SK-N-SH treated with all-trans-retinoic acid at 6 μM for 48 hours (cell line): Measurements from ENCODE around the gene PDE4B.

ENCODE experiments used
- ATAC-seq: fragments of 200-7000 bp; cut with Tn5 transposase; 3 replicates; pipeline ENCODE4 v1.9.1; 2020; ENCODE audit warnings: mild to moderate bottlenecking, moderate library complexity
- ARNTL ChIP-seq: fragments of 450-650 bp; formaldehyde crosslinking; IDR thresholded peaks from 2 replicates; pipeline ENCODE4 v1.5.0; 2020; ENCODE audit warnings: low read depth, mild to moderate bottlenecking, moderate library complexity, borderline replicate concordance
- BACH2 ChIP-seq: fragments of 250-450 bp; sonication (Bioruptor Pico); IDR thresholded peaks from 2 replicates; pipeline ENCODE4 v1.9.0; 2021; ENCODE audit warnings: mild to moderate bottlenecking, borderline replicate concordance
- CSDC2 ChIP-seq: fragments of 250-450 bp; sonication (Bioruptor Pico); IDR thresholded peaks from 2 replicates; pipeline ENCODE4 v1.5.0; 2020; ENCODE audit warnings: mild to moderate bottlenecking, moderate library complexity
- ESRRG ChIP-seq: fragments of 250-450 bp; sonication (Bioruptor Pico); IDR thresholded peaks from 2 replicates; pipeline ENCODE4 v1.6.1; 2021; ENCODE audit warnings: mild to moderate bottlenecking
- GLIS3 ChIP-seq: fragments of 250-450 bp; sonication (Bioruptor Pico); IDR thresholded peaks from 2 replicates; pipeline ENCODE4 v1.5.0; 2020; ENCODE audit warnings: mild to moderate bottlenecking, moderate library complexity
- ISL1 ChIP-seq: fragments of 250-450 bp; sonication (Bioruptor Pico); IDR thresholded peaks from 2 replicates; pipeline ENCODE4 v2.1.2; 2022; ENCODE audit warnings: mild to moderate bottlenecking, moderate library complexity
- OSR1 ChIP-seq: fragments of 250-450 bp; sonication (Bioruptor Pico); IDR thresholded peaks from 2 replicates; pipeline ENCODE4 v1.8.0; 2022; ENCODE audit warnings: moderate library complexity, mild to moderate bottlenecking, inconsistent platforms
- PATZ1 ChIP-seq: fragments of 250-450 bp; sonication (Bioruptor Pico); IDR thresholded peaks from 2 replicates; pipeline ENCODE4 v1.8.0; 2020; ENCODE audit warnings: mild to moderate bottlenecking, moderate library complexity, borderline replicate concordance
- POU6F1 ChIP-seq: fragments of 250-450 bp; sonication (Bioruptor Pico); IDR thresholded peaks from 2 replicates; pipeline ENCODE4 v1.8.0; 2021; ENCODE audit warnings: low read depth, mild to moderate bottlenecking, moderate library complexity, borderline replicate concordance
- PPARA ChIP-seq: fragments of 250-450 bp; sonication (Bioruptor Pico); IDR thresholded peaks from 2 replicates; pipeline ENCODE4 v1.5.0; 2020; ENCODE audit warnings: mild to moderate bottlenecking, borderline replicate concordance
- RARB ChIP-seq: fragments of 250-450 bp; sonication (Bioruptor Pico); IDR thresholded peaks from 2 replicates; pipeline ENCODE4 v1.8.0; 2021; ENCODE audit warnings: mild to moderate bottlenecking, moderate library complexity
- SNAI2 ChIP-seq: fragments of 250-450 bp; sonication (Bioruptor Pico); IDR thresholded peaks from 2 replicates; pipeline ENCODE4 v1.5.0; 2020; ENCODE audit warnings: mild to moderate bottlenecking, moderate library complexity
- TCF4 ChIP-seq: fragments of 250-450 bp; sonication (Bioruptor Pico); IDR thresholded peaks from 2 replicates; pipeline ENCODE4 v1.8.0; 2021; ENCODE audit warnings: mild to moderate bottlenecking, moderate library complexity, borderline replicate concordance
- ZC3H10 ChIP-seq: fragments of 250-450 bp; sonication (Bioruptor Pico); IDR thresholded peaks from 2 replicates; pipeline ENCODE4 v1.5.1; 2021; ENCODE audit warnings: mild to moderate bottlenecking, moderate library complexity
- ZFP3 ChIP-seq: fragments of 250-450 bp; sonication (Bioruptor Pico); IDR thresholded peaks from 2 replicates; pipeline ENCODE4 v1.5.0; 2020; ENCODE audit warnings: mild to moderate bottlenecking, moderate library complexity
- ZFP30 ChIP-seq: fragments of 450-650 bp; formaldehyde crosslinking; IDR thresholded peaks from 2 replicates; pipeline ENCODE4 v1.5.0; 2022; ENCODE audit warnings: mild to moderate bottlenecking, moderate library complexity
- ZNF565 ChIP-seq: fragments of 450-650 bp; formaldehyde crosslinking; conservative IDR thresholded peaks from 2 replicates; pipeline ENCODE4 v1.5.0; 2020; ENCODE audit warnings: low read depth, mild to moderate bottlenecking, moderate library complexity
- ZNF70 ChIP-seq: fragments of 450-650 bp; formaldehyde crosslinking; IDR thresholded peaks from 2 replicates; pipeline ENCODE4 v1.5.0; 2020; ENCODE audit warnings: mild to moderate bottlenecking, moderate library complexity
- ZNF8 ChIP-seq: fragments of 450-650 bp; formaldehyde crosslinking; IDR thresholded peaks from 2 replicates; pipeline ENCODE4 v1.5.0; 2020; ENCODE audit warnings: mild to moderate bottlenecking, moderate library complexity
- TF ChIP-seq, protein P1 (sequence below): fragments of 250-450 bp; sonication (Bioruptor Pico); IDR thresholded peaks from 2 replicates; pipeline ENCODE4 v1.5.0; 2020; ENCODE audit warnings: mild to moderate bottlenecking, moderate library complexity
- TF ChIP-seq, protein P2 (sequence below): fragments of 250-450 bp; sonication (Bioruptor Pico); IDR thresholded peaks from 2 replicates; pipeline ENCODE4 v1.5.1; 2021; ENCODE audit warnings: mild to moderate bottlenecking, moderate library complexity

The PDE4B gene

DNA sequence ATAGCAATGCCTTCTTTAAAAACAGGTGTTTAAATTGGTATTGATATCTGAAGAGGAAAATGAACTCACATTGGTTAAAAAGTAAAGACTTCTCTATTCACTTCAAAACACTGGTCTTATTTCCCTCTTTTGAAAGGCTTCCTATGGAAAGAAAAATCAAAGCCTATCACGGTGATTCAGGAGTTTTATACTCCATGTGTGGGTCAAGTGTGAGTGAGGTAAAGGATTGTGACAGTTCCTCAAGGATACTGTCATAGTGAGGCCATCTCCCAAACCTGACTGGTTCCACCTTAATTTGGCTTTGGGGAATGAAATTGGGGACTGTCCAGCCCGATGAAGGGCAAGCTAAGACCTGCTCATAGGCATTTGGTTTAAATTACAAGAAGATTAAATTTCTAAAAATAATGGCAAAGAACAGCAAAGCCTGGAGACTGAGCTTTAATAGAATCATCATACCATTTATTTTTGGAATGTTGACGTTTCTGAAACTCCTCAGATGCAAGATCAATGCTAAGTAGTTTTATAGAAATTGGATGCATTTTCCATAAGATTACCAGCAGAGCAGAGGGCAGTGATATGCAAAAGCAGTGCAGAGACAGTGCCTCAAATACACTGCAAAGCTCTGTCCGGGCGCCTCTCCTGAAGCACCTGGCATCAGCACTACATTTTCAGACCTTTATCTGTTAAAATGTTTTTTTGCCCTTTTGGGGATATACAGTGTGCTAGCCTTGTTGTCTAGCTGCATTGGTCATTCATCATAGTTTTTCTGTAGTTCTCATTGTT, 439.2 kb downstream of the PDE4B start:
- peak; percentile 86 for ATAC-seq
- TF ChIP-seq ISL1 (CRISPR knock-in tag) (peak; percentile 37), PPARA (no peak), TCF4 (CRISPR knock-in tag) (peak; percentile 16; the same call in 1 of the 2 replicates)

DNA sequence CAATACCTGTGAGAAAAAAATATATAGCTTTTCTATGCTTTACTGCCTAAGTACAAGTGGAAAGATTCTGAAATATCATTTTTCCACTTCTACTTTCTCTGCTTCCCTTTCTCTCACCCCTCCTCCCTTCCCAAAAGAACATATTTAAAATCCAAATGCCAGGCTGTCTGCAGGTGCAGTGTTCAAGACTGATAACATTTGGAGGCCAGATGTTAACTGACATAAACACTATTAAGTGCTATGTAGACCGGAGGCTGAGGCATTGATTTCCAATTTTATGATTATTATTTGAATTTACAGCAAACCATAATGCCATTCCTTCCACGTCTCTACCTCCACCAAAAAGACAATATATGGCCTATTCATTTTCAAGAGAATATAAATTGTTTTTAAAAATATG, 444.3 kb downstream of the PDE4B start:
- no peak for ATAC-seq
- TF ChIP-seq ZNF565 (CRISPR knock-in tag) (no peak), PPARA (no peak), ZNF8 (CRISPR knock-in tag) (no peak), ZFP30 (CRISPR knock-in tag) (no peak), BACH2 (no peak), TCF4 (CRISPR knock-in tag) (no peak)
- TF ChIP-seq, all 23 proteins: peak for 0

DNA sequence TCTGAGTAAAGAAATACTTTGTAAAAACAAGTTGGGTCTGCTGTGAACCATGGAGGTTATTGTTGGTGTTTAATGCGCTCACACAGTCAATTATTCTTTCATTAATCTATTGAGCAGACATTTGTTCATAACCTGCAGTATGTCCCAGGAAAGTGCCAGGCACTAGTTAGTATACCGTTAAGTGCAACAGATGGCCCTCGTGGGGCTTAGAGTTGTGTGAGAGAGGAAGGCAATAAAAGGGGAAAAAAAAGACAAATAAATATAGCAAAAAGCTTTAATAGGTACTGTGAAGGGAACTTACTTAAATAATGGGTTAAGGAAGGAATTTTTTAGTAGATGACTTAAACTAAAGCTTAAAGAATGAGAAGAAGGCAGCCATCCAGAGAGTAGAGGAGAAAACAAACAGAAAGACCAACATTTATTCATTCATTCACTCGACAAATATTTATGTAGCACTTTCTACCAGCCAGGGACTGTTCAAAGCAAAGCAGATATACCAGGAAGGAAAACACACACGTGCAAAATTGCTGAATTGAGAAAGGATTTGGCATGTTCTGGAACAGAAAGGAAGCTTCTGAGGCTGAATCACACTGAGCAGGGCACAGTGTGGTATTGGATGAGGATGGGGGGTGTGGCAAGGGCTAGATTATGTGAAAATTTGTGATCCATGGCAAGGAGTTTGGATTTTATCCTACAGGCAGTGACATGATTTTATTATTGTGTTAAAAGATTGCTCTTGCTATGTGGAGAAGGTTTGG, 445.2 kb downstream of the PDE4B start:
- no peak for ATAC-seq
- TF ChIP-seq OSR1 (CRISPR knock-in tag): no peak
- no peak for TF ChIP-seq ZC3H10 (CRISPR knock-in tag)
- no peak for TF ChIP-seq SNAI2 (CRISPR knock-in tag)
- no peak for TF ChIP-seq ARNTL (CRISPR knock-in tag)
- TF ChIP-seq BACH2: no peak
- TF ChIP-seq RARB: no peak
- no peak for TF ChIP-seq ESRRG (CRISPR knock-in tag)
- TF ChIP-seq ZFP3 (CRISPR knock-in tag): no peak
- TF ChIP-seq CSDC2 (CRISPR knock-in tag): no peak
- TF ChIP-seq, protein P1, sequence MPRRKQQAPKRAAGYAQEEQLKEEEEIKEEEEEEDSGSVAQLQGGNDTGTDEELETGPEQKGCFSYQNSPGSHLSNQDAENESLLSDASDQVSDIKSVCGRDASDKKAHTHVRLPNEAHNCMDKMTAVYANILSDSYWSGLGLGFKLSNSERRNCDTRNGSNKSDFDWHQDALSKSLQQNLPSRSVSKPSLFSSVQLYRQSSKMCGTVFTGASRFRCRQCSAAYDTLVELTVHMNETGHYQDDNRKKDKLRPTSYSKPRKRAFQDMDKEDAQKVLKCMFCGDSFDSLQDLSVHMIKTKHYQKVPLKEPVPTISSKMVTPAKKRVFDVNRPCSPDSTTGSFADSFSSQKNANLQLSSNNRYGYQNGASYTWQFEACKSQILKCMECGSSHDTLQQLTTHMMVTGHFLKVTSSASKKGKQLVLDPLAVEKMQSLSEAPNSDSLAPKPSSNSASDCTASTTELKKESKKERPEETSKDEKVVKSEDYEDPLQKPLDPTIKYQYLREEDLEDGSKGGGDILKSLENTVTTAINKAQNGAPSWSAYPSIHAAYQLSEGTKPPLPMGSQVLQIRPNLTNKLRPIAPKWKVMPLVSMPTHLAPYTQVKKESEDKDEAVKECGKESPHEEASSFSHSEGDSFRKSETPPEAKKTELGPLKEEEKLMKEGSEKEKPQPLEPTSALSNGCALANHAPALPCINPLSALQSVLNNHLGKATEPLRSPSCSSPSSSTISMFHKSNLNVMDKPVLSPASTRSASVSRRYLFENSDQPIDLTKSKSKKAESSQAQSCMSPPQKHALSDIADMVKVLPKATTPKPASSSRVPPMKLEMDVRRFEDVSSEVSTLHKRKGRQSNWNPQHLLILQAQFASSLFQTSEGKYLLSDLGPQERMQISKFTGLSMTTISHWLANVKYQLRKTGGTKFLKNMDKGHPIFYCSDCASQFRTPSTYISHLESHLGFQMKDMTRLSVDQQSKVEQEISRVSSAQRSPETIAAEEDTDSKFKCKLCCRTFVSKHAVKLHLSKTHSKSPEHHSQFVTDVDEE (CRISPR knock-in tag): no peak
- no peak for TF ChIP-seq ZNF565 (CRISPR knock-in tag)
- TF ChIP-seq ZNF70: no peak

- no peak for ATAC-seq
- TF ChIP-seq PATZ1 (CRISPR knock-in tag) (no peak), ISL1 (CRISPR knock-in tag) (no peak), OSR1 (CRISPR knock-in tag) (no peak), GLIS3 (CRISPR knock-in tag) (no peak), ARNTL (CRISPR knock-in tag) (no peak)
- TF ChIP-seq, all 23 proteins: peak for 0
Measured at GRCh38 chr1:66239834-66240233, 447.1 kb downstream of the PDE4B start.

DNA sequence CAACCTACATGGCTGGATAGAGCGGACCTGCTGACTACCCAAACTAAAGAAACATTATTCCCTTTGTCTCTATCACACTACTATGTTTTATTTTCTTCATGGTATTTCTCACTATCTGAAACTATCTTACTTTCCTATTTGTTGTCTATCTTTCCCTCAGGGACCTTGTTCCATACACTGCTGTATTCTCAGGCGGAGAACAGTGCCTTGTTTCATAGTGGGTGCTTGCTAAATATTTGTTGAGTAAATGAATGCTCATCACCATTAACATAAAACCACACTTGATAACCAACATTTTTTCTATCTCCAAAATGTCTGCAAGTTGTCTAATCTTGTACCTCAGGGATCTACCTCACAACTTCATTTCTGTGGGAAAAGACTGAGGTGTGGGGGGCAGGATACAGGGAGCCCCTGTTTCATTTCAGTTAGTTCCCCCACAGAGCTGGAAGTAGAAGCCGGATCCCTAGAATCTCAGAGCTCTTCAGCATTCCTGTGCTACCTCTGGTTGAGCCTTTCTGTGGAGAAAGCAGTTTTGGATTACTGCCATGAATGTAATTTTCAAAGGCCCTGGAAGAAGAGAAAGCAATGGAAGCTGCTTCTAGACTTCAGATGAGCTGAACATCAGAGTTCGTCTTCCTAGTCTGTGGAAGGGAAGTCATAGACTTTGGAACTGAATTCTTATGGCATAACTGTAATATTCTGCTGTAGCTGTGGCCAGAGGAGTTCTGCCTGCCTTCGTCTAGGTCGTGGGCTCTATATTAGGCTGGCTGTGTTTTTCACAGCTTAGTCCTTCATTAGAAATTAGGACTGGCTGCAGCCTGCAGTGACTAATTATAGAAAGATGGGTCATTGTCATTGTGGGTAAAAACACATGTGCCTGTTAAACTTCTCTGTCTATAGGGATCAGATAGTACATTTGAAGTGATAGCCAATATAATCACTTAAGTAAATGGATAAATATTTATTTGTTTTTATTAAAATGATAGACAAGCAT, 448.1 kb downstream of the PDE4B start:
- peak; percentile 31 for ATAC-seq
- TF ChIP-seq POU6F1 (no peak), GLIS3 (CRISPR knock-in tag) (no peak), CSDC2 (CRISPR knock-in tag) (no peak), SNAI2 (CRISPR knock-in tag) (no peak), ISL1 (CRISPR knock-in tag) (no peak), ZNF565 (CRISPR knock-in tag) (no peak)
- TF ChIP-seq, protein P2, sequence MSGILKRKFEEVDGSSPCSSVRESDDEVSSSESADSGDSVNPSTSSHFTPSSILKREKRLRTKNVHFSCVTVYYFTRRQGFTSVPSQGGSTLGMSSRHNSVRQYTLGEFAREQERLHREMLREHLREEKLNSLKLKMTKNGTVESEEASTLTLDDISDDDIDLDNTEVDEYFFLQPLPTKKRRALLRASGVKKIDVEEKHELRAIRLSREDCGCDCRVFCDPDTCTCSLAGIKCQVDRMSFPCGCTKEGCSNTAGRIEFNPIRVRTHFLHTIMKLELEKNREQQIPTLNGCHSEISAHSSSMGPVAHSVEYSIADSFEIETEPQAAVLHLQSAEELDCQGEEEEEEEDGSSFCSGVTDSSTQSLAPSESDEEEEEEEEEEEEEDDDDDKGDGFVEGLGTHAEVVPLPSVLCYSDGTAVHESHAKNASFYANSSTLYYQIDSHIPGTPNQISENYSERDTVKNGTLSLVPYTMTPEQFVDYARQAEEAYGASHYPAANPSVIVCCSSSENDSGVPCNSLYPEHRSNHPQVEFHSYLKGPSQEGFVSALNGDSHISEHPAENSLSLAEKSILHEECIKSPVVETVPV (CRISPR knock-in tag): no peak
